HG03108 (cell line): ENCODE measurements around the gene VIPR2.
"Not testable (repeated sequence)": the region's sequence is repeated elsewhere in the genome, so short reads cannot be mapped to it uniquely, and the experiment has no call there.

Experiments used
- ATAC-seq: cut with Tn5 transposase; IDR thresholded peaks from one replicate; pipeline ENCODE4 v1.9.1; 2021; ENCODE audit warnings: moderate library complexity; ENCODE audit not compliant: unreplicated experiment

VIPR2 gene

GRCh38 chr7:159140170-159140910 is 4.3 kb downstream of the VIPR2 start:
- ATAC-seq, result no peak

- ATAC-seq, result no peak
These were observed 5.0 kb downstream of the VIPR2 start for GRCh38 chr7:159139639-159140038.

GRCh38 chr7:159139202-159139601 is 5.5 kb downstream of the VIPR2 start:
- no peak for ATAC-seq

GRCh38 chr7:159138508-159138907 is 6.2 kb downstream of the VIPR2 start:
- ATAC-seq, result no peak

GRCh38 chr7:159137906-159138305 is 6.8 kb downstream of the VIPR2 start:
- ATAC-seq, result no peak

GRCh38 chr7:159136846-159137245 is 7.8 kb downstream of the VIPR2 start:
- no peak for ATAC-seq

- no peak for ATAC-seq
These were observed 8.2 kb downstream of the VIPR2 start for GRCh38 chr7:159136442-159136841.

GRCh38 chr7:159136013-159136412 is 8.7 kb downstream of the VIPR2 start:
- ATAC-seq, result no peak

GRCh38 chr7:159132670-159133443 is 11.8 kb downstream of the VIPR2 start:
- ATAC-seq, result not testable (repeated sequence)

GRCh38 chr7:159130820-159131219 is 13.8 kb downstream of the VIPR2 start:
- no peak for ATAC-seq

GRCh38 chr7:159130199-159130775 is 14.4 kb downstream of the VIPR2 start:
- no peak for ATAC-seq

- ATAC-seq, result no peak
These were observed 15.9 kb downstream of the VIPR2 start for GRCh38 chr7:159128767-159129166.

GRCh38 chr7:159127691-159128642 is 16.7 kb downstream of the VIPR2 start:
- ATAC-seq, result no peak

- ATAC-seq, result no peak
These were observed 18.1 kb downstream of the VIPR2 start for GRCh38 chr7:159126311-159127260.

GRCh38 chr7:159125955-159126270 is 18.8 kb downstream of the VIPR2 start:
- ATAC-seq, result no peak

GRCh38 chr7:159125104-159125954 is 19.3 kb downstream of the VIPR2 start:
- ATAC-seq, result no peak

GRCh38 chr7:159123793-159124192 is 20.9 kb downstream of the VIPR2 start:
- not testable (repeated sequence) for ATAC-seq

GRCh38 chr7:159123294-159123693 is 21.4 kb downstream of the VIPR2 start:
- not testable (repeated sequence) for ATAC-seq

GRCh38 chr7:159122276-159122675 is 22.4 kb downstream of the VIPR2 start:
- no peak for ATAC-seq
